Nephron progenitor cell (in vitro differentiated cells): ENCODE data around the gene CCDC85B.

ENCODE experiments used
- DNase-seq: peaks from one replicate; pipeline ENCODE4 v3.0.0; 2021
- H3K27ac Mint-ChIP-seq: 2 replicates; pipeline ENCODE4 v1.8.0; 2021; ENCODE audit warnings: mild to moderate bottlenecking, moderate library complexity, mixed read lengths
- H3K27me3 Mint-ChIP-seq: 2 replicates; pipeline ENCODE4 v1.8.0; 2021; ENCODE audit warnings: mild to moderate bottlenecking, low read depth, mixed read lengths; ENCODE audit not compliant: poor library complexity
- H3K36me3 Mint-ChIP-seq: 2 replicates; pipeline ENCODE4 v1.8.0; 2021; ENCODE audit warnings: low read depth, mixed read lengths
- H3K4me1 Mint-ChIP-seq: 2 replicates; pipeline ENCODE4 v1.8.0; 2021; ENCODE audit warnings: mixed read lengths
- H3K4me3 Mint-ChIP-seq: 2 replicates; pipeline ENCODE4 v1.8.0; 2021; ENCODE audit warnings: mild to moderate bottlenecking, moderate library complexity, mixed read lengths
- H3K9me3 Mint-ChIP-seq: 2 replicates; pipeline ENCODE4 v1.8.0; 2021; ENCODE audit warnings: mild to moderate bottlenecking, moderate library complexity, mixed read lengths
- TF ChIP-seq, protein P1 (sequence below): fragments of 200-600 bp; sonication (generic); IDR thresholded peaks from 2 replicates; pipeline ENCODE4 v1.5.0; 2021; ENCODE audit warnings: antibody characterized with exemption

The CCDC85B gene

DNA sequence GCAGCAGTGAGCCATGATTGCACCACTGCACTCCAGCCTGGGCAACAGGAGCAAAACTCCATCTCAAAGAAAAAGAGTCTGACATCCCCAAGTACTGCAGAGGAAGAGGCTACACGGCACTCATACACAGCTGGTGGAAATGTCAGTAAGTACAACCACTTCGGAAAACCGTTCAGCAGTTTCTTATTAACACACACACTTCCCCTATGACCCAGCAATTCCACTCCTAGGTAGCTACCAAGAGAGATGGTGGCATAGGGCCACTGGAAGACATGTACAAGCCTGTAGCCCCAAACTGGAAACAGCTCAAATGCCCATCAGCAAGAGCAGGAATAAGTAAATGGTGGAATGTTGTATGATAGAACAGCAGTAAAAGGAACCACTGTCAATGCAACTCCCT is 32.1 kb downstream of the CCDC85B start:
- H3K36me3 Mint-ChIP-seq = peaks cover 19% of the 10 kb centered on the region
- H3K9me3 Mint-ChIP-seq = no peaks in the 10 kb centered on the region
- peak overlapping the region; percentile 57 for H3K27ac Mint-ChIP-seq
- no peak for DNase-seq
- H3K4me3 Mint-ChIP-seq = no peak overlapping the region
- TF ChIP-seq, protein P1, sequence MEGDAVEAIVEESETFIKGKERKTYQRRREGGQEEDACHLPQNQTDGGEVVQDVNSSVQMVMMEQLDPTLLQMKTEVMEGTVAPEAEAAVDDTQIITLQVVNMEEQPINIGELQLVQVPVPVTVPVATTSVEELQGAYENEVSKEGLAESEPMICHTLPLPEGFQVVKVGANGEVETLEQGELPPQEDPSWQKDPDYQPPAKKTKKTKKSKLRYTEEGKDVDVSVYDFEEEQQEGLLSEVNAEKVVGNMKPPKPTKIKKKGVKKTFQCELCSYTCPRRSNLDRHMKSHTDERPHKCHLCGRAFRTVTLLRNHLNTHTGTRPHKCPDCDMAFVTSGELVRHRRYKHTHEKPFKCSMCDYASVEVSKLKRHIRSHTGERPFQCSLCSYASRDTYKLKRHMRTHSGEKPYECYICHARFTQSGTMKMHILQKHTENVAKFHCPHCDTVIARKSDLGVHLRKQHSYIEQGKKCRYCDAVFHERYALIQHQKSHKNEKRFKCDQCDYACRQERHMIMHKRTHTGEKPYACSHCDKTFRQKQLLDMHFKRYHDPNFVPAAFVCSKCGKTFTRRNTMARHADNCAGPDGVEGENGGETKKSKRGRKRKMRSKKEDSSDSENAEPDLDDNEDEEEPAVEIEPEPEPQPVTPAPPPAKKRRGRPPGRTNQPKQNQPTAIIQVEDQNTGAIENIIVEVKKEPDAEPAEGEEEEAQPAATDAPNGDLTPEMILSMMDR = no peak
- H3K4me1 Mint-ChIP-seq = peaks cover 9% of the 10 kb centered on the region
- H3K27me3 Mint-ChIP-seq = no peaks in the 10 kb centered on the region

DNA sequence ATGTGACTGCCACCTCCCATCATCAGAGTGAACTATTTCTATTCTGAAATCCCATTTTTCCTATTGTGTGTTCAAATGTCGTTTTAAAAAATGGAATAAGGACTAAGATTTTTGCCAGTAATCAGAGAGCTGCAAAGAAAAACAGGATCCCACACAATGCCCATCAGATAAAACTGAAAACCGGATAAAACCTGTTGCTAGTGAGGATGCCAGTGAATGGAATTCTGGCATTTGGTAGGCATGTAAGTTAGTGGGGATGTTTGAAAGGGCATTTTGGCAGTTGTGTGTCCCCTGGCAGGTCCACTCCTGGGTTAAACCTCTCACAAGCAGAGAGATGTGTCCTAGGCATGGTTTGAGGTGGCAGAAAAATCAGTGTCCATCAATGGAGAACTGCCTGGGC is 34.9 kb downstream of the CCDC85B start:
- peaks cover 3% of the 10 kb centered on the region for H3K27me3 Mint-ChIP-seq
- peaks cover under 1% of the 10 kb centered on the region for H3K4me1 Mint-ChIP-seq
- no peak overlapping the region for H3K4me3 Mint-ChIP-seq
- no peak for DNase-seq
- H3K27ac Mint-ChIP-seq = peak overlapping the region; percentile 94
- TF ChIP-seq, protein P1 = no peak
- H3K36me3 Mint-ChIP-seq = peaks cover 19% of the 10 kb centered on the region
- H3K9me3 Mint-ChIP-seq = no peaks in the 10 kb centered on the region

DNA sequence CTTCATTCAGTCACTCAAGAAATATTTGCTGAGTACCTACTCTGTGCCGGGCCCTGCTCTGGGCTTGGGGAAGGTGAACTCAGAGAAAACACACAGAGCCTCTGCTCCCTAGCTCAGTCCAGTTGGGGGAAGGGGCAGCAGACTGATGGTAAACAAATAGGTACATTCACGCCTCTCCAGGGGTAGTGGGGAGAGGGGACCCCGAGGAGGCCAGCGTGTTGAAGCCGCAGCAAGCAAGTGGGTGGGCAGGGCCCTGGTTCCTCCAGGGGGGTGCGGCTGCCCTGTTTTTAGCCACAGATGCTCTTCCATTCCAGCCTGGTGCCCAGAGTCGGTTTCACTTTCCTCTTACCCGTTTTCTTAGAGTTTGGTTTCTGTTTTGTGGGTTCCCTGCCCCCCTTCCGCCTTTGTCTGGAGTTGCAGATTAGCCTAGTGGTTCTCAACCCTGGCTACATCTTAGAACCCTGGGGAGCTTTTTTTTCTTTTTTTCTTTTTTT is 37.5 kb downstream of the CCDC85B start:
- Mint-ChIP-seq H3K27ac (no peak overlapping the region), H3K27me3 (peaks cover 3% of the 10 kb centered on the region), H3K4me1 (peaks cover 17% of the 10 kb centered on the region), H3K36me3 (peaks cover 6% of the 10 kb centered on the region), H3K4me3 (no peak overlapping the region), H3K9me3 (no peaks in the 10 kb centered on the region)
- no peak for DNase-seq
- TF ChIP-seq, protein P1 = no peak

DNA sequence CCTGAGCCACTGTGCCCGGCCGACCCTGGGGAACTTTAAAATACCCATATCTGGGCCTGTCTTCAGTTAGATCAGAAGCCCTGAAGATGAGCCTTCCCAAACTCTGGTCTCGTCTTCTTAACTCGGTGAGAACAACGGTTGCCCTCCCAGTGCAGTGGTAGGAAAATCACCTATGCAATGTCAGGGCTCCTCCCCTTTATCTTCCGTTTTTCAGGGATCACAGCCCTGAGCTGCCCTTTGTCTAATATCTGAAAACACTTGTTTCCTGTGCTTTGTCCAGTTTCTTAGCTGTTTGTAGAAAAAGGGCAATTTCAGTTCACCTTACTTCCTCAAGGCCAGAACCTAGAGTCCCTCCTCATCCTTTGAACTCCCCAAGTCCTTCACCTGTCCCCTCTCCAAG is 38.2 kb downstream of the CCDC85B start:
- Mint-ChIP-seq H3K36me3 (no peaks in the 10 kb centered on the region), H3K4me1 (peaks cover 19% of the 10 kb centered on the region), H3K27me3 (peaks cover 3% of the 10 kb centered on the region), H3K4me3 (no peak overlapping the region), H3K27ac (no peak overlapping the region), H3K9me3 (no peaks in the 10 kb centered on the region)
- no peak for DNase-seq
- TF ChIP-seq, protein P1 = no peak

DNA sequence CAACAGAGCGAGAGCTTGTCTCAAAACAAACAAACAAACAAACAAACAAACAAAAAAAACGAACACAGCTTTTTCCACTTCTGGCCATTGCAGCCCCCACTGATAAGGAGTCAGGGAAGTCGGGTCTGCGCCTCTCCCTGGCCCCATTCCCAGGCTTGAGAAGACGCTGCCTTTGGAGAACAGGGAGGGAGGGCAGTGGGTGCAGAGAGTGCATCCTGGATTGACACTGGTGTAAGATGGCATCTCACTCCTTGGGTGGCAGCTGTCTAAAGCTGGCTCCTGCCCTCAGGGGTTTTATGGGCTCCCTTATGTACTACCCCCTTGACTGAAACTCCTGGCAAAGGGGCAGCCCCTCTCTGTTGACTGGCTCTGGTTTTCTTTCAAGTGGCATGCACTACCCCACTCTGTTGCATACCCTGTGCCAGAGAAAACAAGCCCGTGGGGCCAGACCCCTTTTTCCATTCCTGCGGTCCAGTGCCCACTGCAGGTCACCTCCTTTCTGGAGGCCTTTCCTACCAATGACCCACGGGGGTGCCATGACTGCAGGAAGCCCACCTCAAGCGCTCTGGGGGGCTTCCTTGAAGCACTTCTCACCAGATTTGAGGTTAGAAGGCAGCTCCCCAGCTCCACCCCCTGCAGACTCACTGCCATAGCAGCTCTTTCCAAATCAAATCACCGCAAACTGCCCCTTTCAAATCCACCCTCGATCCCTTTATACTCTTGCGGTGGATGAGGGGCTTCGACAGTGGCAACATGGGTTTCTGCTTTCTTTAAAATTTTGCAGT is 41.5 kb downstream of the CCDC85B start:
- TF ChIP-seq, protein P1 = no peak
- Mint-ChIP-seq H3K9me3 (no peaks in the 10 kb centered on the region), H3K27ac (no peak overlapping the region), H3K4me1 (peaks cover 23% of the 10 kb centered on the region), H3K36me3 (no peaks in the 10 kb centered on the region), H3K4me3 (no peak overlapping the region), H3K27me3 (peaks cover 6% of the 10 kb centered on the region)
- DNase-seq = no peak

DNA sequence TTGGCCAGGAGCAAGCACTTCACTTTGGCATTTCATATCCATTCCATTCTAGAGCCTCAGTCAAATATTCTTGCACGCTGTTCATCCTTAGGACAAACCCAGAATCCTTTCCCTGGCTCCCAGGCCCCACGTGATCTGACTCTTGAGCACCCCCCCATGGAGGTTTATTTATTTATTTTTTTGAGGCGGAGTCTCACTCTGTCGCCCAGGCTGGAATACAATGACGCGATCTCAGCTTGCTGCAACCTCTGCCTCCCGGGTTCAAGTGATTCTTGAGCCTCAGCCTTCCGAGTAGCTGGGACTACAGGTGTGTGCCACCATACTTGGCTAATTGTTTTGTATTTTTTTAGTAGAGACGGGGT is 42.1 kb downstream of the CCDC85B start:
- H3K27ac Mint-ChIP-seq = no peak overlapping the region
- no peaks in the 10 kb centered on the region for H3K9me3 Mint-ChIP-seq
- DNase-seq = no peak
- H3K36me3 Mint-ChIP-seq = no peaks in the 10 kb centered on the region
- peaks cover 23% of the 10 kb centered on the region for H3K4me1 Mint-ChIP-seq
- TF ChIP-seq, protein P1 = no peak
- H3K27me3 Mint-ChIP-seq = peaks cover 10% of the 10 kb centered on the region
- no peak overlapping the region for H3K4me3 Mint-ChIP-seq
